HG02642 (cell line): ENCODE data around the gene VSNL1.

Experiments
- ATAC-seq: cut with Tn5 transposase; IDR thresholded peaks from one replicate; pipeline ENCODE4 v1.9.1; 2021; ENCODE audit warnings: mild to moderate bottlenecking; ENCODE audit not compliant: unreplicated experiment, poor library complexity

Gene VSNL1

DNA sequence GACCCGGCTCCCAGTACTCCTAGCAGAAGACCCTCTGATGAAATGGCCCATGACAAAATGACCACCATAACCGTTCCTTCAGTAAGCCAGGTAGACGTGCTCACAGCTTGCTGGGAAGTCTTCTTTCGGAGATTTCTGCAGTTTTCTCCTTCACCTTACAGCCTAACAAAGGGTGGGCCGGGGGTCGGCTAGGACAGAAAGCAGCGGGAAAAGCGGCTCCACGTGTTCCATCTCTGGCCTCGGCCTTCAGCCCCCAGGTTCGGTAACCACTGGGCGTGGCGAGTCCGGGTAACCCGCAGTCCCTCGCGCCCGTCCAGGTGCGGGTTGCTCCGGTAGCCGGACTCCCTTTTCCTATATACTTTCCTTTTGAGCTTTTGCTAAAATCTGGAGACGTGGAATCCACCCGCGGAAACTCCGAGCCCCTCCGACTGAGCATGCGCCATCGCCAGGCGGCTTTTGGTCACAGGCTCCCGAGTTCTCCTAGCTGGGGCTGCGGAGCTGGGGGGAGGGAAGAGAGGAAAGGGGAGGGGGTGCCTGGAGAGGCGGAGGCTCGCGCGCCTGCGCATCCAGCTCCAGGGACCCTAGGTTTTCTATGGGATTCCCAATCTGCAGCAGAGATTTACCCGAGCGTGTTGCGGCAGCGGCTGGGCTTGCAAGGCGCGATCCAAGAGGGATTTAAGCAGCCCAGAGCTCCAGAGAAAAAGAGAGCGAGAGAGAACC lies at the start of gene VSNL1:
VSNL1 (plus strand) TSS at position 604 of the 720 bp plus-strand sequence. CDS start 51,379 bp downstream, outside the sequence.
- ATAC-seq: no peak

- no peak for ATAC-seq
These were observed 44.9 kb upstream of the VSNL1 start for GRCh38 chr2:17495590-17495989.

DNA sequence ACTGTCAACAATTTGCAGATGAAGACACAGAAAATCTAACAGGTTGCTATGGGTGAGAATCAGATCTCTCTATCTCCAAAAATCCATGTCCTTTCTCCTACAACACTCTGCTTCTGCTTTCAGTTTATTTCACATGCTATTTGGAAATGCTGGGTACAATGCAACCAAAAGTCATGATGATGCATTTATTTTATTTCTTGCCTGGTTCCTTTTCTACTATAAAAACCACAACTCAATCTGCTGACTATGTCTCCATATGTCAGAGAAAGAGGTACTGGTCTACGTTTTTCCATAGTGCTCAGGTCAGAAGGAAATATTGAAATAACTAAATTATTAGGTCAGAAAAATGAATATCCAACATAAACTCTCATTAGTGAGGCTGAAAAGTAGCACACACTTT lies 42.8 kb upstream of the VSNL1 start:
- no peak for ATAC-seq

DNA sequence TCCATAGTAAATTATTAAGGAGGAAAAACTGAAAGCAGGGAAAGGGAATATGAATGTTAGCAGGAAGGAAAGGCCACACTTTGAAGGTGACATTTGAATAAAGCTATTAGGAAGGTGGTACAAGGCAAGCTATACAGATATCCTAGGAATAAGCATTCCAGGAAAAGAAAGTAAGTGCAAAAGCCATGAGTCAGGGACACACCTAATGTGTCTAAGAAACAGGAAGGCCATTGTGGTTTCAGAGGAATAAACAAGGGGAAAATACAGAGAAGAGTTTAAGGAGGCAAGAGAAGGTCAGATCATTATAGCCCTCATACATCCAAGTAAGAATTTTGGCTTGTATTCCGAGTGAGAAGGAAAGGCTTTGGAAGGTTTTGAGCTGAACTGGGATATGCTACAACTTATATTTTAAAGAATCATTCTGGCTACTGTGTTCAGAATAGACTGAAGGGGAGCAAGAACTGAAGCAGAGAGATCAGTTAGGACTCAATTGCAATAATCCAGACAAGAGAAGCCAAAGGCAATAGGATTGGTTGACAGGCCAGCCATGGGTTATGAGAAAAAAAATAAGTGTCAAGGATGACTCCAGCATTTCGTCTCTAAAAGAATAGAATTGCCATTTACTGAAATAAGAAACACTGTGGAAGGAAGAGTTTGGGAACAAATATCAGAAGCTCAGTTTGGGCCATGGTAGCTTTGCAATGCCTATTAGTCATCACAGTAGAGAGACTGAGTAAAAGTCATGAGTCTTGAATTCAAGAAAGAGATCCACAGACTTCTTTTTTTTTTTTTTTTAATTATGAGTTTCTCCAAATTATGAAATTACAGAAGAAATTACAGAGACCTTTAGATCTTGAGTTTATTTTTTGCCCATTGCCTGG lies 33.5 kb upstream of the VSNL1 start:
- no peak for ATAC-seq

DNA sequence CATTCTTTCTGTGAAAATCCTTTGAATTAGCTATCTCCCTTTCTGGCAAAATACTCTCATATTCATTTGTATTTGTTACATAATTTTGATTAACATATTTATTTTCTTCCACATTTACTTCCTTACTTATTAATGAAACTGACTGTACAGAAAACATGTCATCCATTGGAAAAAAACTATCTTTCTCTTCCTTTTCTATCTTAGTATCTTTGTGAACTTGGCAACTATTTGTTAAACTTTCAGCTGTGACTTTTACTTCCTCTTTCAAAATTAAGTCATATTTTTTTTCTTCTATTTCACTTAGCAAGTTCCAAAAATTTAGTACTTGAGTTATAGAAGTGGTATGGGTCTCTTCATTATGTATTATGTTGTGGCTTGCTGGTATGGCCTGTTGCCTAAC lies 24.8 kb upstream of the VSNL1 start:
- ATAC-seq: no peak

DNA sequence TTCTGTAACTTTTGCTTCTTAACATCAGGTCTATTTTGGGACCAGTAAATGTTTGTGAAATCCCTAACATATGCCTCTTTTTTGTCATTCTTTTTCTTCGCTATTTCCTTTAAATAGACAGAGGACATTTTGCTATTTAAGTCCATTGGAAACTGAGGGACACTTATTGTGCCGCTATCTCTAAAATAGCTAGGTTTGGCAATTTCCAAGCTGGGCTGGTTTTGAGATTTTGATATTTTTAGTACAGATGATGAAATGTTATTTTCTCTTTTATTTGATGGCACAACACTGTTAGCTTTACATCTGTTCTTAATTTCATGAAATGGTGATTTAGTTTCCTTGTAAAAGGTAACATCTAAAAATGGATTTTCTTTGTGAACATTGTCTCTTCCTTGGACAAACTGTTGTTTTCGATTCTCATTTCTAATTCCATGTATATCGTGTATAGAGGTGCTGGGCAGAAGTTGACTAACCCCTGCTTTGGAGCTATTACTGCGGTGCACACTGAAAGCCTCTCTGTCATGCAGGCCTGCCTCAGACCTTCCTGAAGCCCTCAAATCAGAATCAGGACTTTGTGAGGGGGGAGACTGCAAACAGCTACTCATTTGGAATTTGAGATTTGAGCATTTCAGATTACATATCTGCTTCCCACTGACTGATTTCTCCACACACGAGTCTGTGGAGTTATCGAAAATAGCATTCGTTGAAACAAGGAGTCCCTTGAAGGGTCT lies 22.9 kb upstream of the VSNL1 start:
- peak; percentile 20 for ATAC-seq

DNA sequence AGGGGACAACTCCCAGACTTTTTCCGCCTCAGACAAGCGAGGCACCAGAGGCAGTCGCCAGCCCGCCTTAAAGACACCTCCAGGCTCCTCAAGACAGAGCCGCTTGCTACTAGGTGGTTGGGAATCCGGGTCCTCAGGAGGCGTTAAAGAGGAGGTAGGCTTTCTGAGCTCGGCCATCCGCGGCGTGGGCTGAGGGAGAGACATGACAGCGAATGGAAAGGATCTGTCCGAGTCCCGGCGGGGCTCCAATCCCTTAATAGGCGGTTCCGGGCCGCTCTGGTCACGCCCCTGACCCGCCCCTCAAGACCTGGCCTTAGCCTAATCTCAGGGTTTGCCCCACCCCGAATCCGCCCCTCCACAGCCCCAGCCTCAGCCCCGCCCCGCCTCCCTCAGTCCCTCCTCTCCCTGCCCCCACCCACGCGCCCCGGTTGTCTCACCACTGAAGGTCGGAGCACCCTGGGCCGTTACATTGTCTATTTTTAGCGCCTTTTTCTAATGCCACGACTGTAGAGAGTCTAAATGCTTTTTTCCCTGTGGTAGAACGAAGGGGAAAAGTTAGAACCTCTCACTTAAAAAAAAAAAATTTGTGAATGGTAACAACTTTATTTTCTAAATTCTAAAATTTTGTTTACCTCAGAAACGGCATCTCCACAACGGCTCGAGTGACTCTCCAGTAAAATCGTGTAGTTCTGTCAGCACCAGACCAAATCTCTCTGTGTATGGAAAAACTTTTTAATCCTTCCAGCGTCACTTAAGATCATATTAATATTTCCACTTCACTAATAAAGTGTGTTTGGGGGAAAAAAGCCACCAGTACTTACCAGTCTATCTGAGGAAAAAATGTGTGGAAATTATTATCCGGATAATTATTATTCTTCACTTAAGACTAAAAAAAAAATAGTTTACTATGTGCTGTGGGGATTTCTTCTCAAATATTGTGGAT lies 22.0 kb upstream of the VSNL1 start, which contains the start of gene RAD51AP2:
RAD51AP2 (minus strand) TSS at position 229 of the 943 bp plus-strand sequence; CDS start at position 204, 25 bp downstream.
- ATAC-seq: peak; percentile 93

DNA sequence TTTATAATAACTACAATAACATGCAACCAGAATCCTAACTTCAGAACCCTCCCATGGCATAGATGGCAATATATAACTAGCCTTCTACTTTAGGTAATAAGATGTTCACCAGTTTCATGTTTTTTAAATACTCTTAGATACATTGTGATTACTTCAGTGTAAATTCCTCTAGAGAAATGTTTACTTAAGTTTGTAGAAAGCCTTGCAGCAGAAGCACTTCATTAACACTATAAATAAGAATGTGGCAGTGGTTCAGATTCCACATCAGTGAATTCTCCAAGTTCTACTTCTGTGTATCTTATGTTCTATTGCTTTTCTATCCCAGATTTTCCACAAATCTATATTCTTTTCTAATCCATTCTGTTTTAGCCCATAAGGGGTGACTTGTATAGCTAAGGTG lies 21.0 kb upstream of the VSNL1 start:
- no peak for ATAC-seq

DNA sequence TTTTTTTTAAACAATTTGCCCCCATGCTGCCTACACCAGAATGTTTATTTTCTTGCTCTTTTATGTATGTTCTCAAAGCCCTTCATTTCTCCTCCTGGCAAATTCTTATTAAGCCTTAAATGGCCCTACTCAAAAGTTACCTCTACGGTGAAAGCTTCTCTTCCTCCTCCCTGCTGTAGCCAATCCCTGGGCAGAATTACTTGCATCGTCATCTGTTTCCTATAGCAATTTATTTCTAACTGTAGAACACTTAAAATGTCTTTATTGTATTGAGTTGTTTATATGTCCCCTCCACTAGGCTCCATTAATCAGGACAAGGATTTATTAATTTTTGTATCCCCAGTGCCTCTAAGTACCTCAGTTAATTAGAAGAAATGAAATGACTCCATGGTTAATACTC lies 19.7 kb upstream of the VSNL1 start:
- peak; percentile 33 for ATAC-seq

GRCh38 chr2:17521621-17522020 lies 18.9 kb upstream of the VSNL1 start:
- ATAC-seq: no peak

DNA sequence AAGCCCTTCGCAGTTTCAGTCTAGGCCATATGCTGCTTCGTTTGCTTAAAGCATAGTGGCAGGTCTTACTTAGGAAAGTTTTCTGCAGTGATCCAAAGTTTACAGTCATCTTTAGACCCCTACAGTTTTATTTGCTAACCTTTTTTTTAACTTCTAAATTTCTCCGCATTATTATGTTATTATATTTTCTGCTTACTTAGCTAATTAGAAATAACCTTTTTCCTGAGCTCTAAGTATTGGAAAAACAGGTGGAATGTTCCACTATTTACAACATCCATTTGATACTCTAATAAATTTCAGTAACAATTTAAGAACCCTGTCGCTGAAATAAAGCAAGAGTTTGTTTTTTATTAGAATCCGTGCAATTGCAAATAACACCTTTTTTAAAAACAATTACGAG lies 18.2 kb upstream of the VSNL1 start:
- no peak for ATAC-seq

DNA sequence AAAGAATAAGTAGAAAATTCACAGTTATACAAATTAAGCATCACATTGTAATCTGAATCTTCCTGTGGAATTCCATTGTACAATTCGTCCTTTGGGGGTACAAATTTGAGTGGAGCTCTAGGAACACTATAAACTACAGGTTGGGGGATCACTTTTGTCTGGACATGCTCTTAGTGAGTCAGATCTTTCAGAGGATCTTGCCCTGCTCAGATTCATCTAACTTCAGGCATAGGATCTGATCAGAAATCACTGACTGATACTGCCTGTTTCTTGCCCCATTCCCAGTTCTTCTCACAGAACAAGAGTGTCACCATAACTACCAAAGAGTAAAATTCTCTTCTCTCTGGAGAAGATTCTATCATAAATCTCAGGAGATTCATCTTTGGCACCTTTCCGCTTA lies 10.7 kb upstream of the VSNL1 start:
- ATAC-seq: no peak

GRCh38 chr2:17533546-17533945 lies 7.0 kb upstream of the VSNL1 start:
- no peak for ATAC-seq

- no peak for ATAC-seq
These were observed 4.1 kb upstream of the VSNL1 start for GRCh38 chr2:17536416-17536815.

DNA sequence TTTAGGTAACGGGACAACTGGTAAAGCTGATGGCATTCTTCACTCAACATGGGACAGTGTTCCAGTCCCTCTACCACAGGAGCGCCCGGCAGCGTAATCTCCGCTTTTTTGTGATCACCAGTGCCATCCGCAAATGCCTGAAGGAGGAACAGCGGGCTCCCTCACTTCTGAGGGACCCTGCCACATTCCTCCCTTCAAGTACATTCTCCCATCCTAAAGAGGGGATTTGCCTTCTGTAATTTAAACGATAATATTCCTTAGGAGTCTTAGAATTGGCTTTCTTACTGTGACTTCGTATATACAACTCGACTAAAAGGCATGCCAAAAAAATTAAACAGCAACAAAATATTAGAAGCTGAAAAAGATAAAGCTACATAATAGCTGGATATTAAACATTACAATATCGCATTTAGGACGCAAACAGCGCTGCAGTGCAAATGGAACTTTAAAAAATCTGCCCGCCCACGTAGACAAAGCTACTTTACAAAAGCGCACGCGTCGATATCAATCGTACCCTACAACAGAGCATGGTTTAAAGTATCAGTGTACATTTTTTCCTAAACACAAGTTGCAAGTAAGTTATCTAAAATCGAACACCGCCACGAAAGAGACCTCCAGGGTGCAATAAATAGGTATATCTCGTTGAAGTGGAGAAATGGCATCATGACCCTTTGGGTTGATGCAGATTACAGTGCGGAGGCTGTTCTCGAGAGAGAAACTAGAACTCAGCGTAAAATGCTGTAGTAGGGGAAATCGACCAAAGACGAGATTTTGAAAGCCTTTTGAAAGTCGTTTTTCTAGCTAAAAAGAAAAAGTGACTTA lies 2.3 kb upstream of the VSNL1 start:
- peak; percentile 36 for ATAC-seq

DNA sequence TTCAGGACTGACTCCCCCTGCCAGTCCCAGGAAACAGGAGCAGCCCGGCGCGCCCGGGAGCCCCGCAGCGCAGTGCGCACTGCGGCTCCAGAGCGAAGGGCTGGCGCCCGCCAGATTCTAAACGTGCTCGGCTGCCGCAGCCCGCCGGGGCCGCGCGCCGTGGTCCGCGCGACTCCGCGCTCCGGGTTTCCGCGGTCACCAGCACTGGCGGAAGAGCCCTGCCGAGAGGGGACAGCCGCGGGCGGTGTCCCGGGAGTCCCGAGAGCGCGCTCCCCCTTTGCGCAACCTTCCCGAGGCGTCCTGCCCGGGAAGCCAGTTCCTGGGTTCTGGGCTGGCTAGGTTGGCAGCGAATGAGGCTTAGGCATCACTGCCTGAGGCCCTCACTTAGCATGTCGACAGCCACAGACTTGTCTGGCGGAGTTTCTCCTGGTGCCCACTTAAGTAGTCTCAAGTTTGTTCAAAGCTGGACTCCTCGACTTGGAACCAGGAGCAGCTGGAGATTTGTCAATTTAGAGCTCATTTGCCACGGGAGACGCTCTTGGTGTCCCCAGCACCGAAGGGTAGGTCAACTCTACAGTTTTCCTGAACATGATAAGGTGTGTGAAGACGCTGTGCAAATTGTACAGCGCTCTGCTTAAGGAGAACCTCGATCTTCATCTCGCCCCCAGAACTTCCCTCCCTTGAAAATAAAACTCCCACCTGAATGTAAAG lies 1.5 kb upstream of the VSNL1 start:
- ATAC-seq: peak; percentile 58

DNA sequence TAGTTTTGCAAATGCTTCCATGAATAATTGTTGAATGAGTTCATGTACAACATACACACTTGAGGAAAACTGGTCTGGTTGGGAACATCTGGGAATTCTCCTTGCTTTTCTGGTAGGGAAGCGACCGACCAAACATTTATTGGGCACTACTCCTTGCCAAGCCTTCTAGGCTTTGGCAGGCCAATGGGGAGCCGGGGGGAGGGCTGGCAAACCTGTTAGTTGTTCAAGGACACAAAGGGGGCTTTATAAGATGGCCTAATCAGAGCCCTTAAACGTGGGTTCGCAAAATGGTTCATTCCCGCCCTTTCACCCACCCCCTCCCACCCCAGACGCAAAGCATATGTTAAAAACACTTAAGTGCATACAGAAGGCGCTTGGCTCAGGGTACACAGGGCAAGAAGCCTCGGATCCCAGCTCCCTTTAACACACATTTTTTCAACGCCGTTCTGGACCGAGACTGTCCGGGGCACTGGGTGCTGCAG lies 844 bp upstream of the VSNL1 start:
- ATAC-seq: no peak
